Endothelial cell (in vitro differentiated cells): Measurements from ENCODE around the gene ALX3. TPM values are rescaled to one million over a fixed set of nuclear protein-coding genes. Genes with fewer than 3 reads are reported as not detected.
A peak's percentile ranks its signal among the peaks of the same experiment; 100 is the strongest.
"Not testable (repeated sequence)": the region's sequence is repeated elsewhere in the genome, so short reads cannot be mapped to it uniquely, and the experiment has no call there.

ENCODE experiments used
- DNase-seq: peaks from one replicate; pipeline ENCODE4 v3.0.0; 2021; ENCODE audit warnings: low spot score
- H3K27ac Mint-ChIP-seq: one replicate; pipeline ENCODE4 v1.8.0; 2021; ENCODE audit warnings: mixed read lengths, inconsistent platforms; ENCODE audit not compliant: unreplicated experiment
- H3K27me3 Mint-ChIP-seq: one replicate; pipeline ENCODE4 v1.8.0; 2021; ENCODE audit warnings: mild to moderate bottlenecking, moderate library complexity, mixed read lengths, inconsistent platforms; ENCODE audit not compliant: unreplicated experiment
- H3K36me3 Mint-ChIP-seq: one replicate; pipeline ENCODE4 v1.8.0; 2021; ENCODE audit warnings: mild to moderate bottlenecking, low read depth, mixed read lengths, inconsistent platforms; ENCODE audit not compliant: unreplicated experiment
- H3K4me1 Mint-ChIP-seq: one replicate; pipeline ENCODE4 v1.8.0; 2021; ENCODE audit warnings: mild to moderate bottlenecking, mixed read lengths, inconsistent platforms; ENCODE audit not compliant: unreplicated experiment
- H3K4me3 Mint-ChIP-seq: one replicate; pipeline ENCODE4 v1.8.0; 2021; ENCODE audit warnings: mild to moderate bottlenecking, mixed read lengths, inconsistent platforms; ENCODE audit not compliant: unreplicated experiment
- H3K9me3 Mint-ChIP-seq: one replicate; pipeline ENCODE4 v1.8.0; 2021; ENCODE audit warnings: mixed read lengths, inconsistent platforms; ENCODE audit not compliant: unreplicated experiment
- CTCF ChIP-seq: fragments of 200-600 bp; sonication (generic); IDR thresholded peaks from one replicate; pipeline ENCODE4 v1.5.0; 2021; ENCODE audit warnings: antibody characterized with exemption; ENCODE audit not compliant: unreplicated experiment
- total RNA-seq: library from RNA; stranded (reverse); fragmentation: NEBNext Ultra II Directional; extraction: Animal tissue kit (Norgen Biotek cat#: 25700); gene quantifications from one replicate; pipeline ENCODE4 v1.2.1, GENCODE V29; 2021; ENCODE audit not compliant: unreplicated experiment

The ALX3 gene
- total RNA-seq, 1 donor from 2014 or later, result not detected

- TF ChIP-seq CTCF, result no peak
- DNase-seq, result no peak
- Mint-ChIP-seq H3K4me1 (peaks cover 16% of the 10 kb centered on the region), H3K4me3 (peak overlapping the region; percentile 96), H3K27me3 (peaks cover 4% of the 10 kb centered on the region), H3K9me3 (no peaks in the 10 kb centered on the region), H3K27ac (peak overlapping the region; percentile 76), H3K36me3 (peaks cover 15% of the 10 kb centered on the region)
Observed at GRCh38 chr1:110035236-110035752, 35.2 kb downstream of the ALX3 start.

GRCh38 chr1:110034451-110035235, 35.8 kb downstream of the ALX3 start, which contains the start of gene STRIP1:
Gene STRIP1, plus strand, starts transcription at chr1:110034624. Its CDS starts 14 bp downstream, at chr1:110034638.
- peaks cover 16% of the 10 kb centered on the region for H3K4me1 Mint-ChIP-seq
- DNase-seq, result peak; percentile 88
- peak within 1 kb of the TSS; percentile 96 for H3K4me3 Mint-ChIP-seq
- H3K27ac Mint-ChIP-seq, result peak within 1 kb of the TSS; percentile 99
- H3K27me3 Mint-ChIP-seq, result peaks cover 4% of the 10 kb centered on the region
- no peaks in the 10 kb centered on the region for H3K9me3 Mint-ChIP-seq
- H3K36me3 Mint-ChIP-seq, result peaks cover 15% of the 10 kb centered on the region
- no peak for TF ChIP-seq CTCF

GRCh38 chr1:110034040-110034450, 36.4 kb downstream of the ALX3 start:
- H3K36me3 Mint-ChIP-seq, result peaks cover 11% of the 10 kb centered on the region
- peaks cover 16% of the 10 kb centered on the region for H3K4me1 Mint-ChIP-seq
- peak overlapping the region; percentile 96 for H3K4me3 Mint-ChIP-seq
- no peak for TF ChIP-seq CTCF
- H3K27me3 Mint-ChIP-seq, result peaks cover 4% of the 10 kb centered on the region
- no peaks in the 10 kb centered on the region for H3K9me3 Mint-ChIP-seq
- H3K27ac Mint-ChIP-seq, result peak overlapping the region; percentile 99
- DNase-seq, result no peak

- H3K27ac Mint-ChIP-seq, result peak overlapping the region; percentile 99
- peaks cover 16% of the 10 kb centered on the region for H3K4me1 Mint-ChIP-seq
- no peak for TF ChIP-seq CTCF
- H3K36me3 Mint-ChIP-seq, result peaks cover 5% of the 10 kb centered on the region
- no peaks in the 10 kb centered on the region for H3K9me3 Mint-ChIP-seq
- no peak for DNase-seq
- peaks cover 4% of the 10 kb centered on the region for H3K27me3 Mint-ChIP-seq
- peak overlapping the region; percentile 96 for H3K4me3 Mint-ChIP-seq
Observed at GRCh38 chr1:110033421-110033820, 37.1 kb downstream of the ALX3 start.

- DNase-seq, result no peak
- Mint-ChIP-seq H3K9me3 (no peaks in the 10 kb centered on the region), H3K27ac (no peak overlapping the region), H3K36me3 (no peaks in the 10 kb centered on the region), H3K4me1 (peaks cover 16% of the 10 kb centered on the region), H3K4me3 (no peak overlapping the region), H3K27me3 (peaks cover 4% of the 10 kb centered on the region)
- TF ChIP-seq CTCF, result no peak
Observed at GRCh38 chr1:110032327-110032726, 38.1 kb downstream of the ALX3 start.

- not testable (repeated sequence) for DNase-seq, H3K36me3 Mint-ChIP-seq, H3K4me3 Mint-ChIP-seq, H3K9me3 Mint-ChIP-seq, H3K27me3 Mint-ChIP-seq, H3K27ac Mint-ChIP-seq
- H3K4me1 Mint-ChIP-seq, result peaks cover 15% of the 10 kb centered on the region
Observed at GRCh38 chr1:110030687-110031086, 39.8 kb downstream of the ALX3 start.
